Testis (tissue), 3 donors: Measurements from ENCODE around the gene GPC6. TPM values are rescaled to one million over a fixed set of nuclear protein-coding genes. Genes with fewer than 3 reads are reported as not detected.

Source experiments
- DNase-seq: peaks from one replicate; pipeline ENCODE4 v3.0.0-alpha.2; 2019
- H3K27ac ChIP-seq, 2 donors: fragments of 200-600 bp; sonication (generic); one replicate each; pipeline ENCODE4 v1.5.1; 2019
- H3K27me3 ChIP-seq: fragments of 200-600 bp; sonication (generic); one replicate; pipeline ENCODE4 v1.5.1; 2019
- H3K36me3 ChIP-seq: fragments of 200-600 bp; sonication (generic); one replicate; pipeline ENCODE4 v1.5.1; 2017; ENCODE audit warnings: low read depth; ENCODE audit errors: missing control alignments
- H3K4me1 ChIP-seq: fragments of 200-600 bp; sonication (generic); one replicate; pipeline ENCODE4 v1.5.1; 2019
- H3K4me3 ChIP-seq, 2 donors: fragments of 200-600 bp; sonication (generic); one replicate each; pipeline ENCODE4 v1.5.1; 2017 to 2019
- H3K9me3 ChIP-seq: fragments of 200-600 bp; sonication (generic); one replicate; pipeline ENCODE4 v1.5.1; 2017
- POLR2A ChIP-seq: fragments of 450-650 bp; IDR thresholded peaks from one replicate; pipeline ENCODE4 v1.6.1; 2017; ENCODE audit warnings: antibody characterized with exemption, mild to moderate bottlenecking, moderate library complexity
- WGBS, 2 donors: methylation state at CpG; one replicate each; pipeline ENCODE4 v1.1.5; 2018; 5-methylcytosine and 5-hydroxymethylcytosine counted together
- intact Hi-C: fragments of 100-400 bp; cut with DNase I; formaldehyde crosslinking; loops from one replicate; pipeline ENCODE4 v1.15.1; 2023; ENCODE audit warnings: low total_unique reads
- polyA plus RNA-seq: library from polyadenylated mRNA; stranded (reverse); fragments of 350-450 nt; fragmentation: Illumina TruSeq; extraction: RNeasy Lipid Tissue Mini Kit (QIAGEN cat#74804); gene quantifications from one replicate; pipeline ENCODE4 v1.2.3, GENCODE V29; 2014; ENCODE audit warnings: low read depth, low replicate concordance; ENCODE audit not compliant: insufficient read depth
- total RNA-seq, 2 donors: library from RNA; depleted of rRNA; stranded (reverse); fragments of >200 nt; gene quantifications; one replicate each; pipeline ENCODE4 v1.2.3, GENCODE V29; 2016
- TF ChIP-seq, protein P1 (sequence below), 3 experiments: fragments of 450-650 bp in 2 of 3; fragments of 200-600 bp in 1 of 3; sonication (generic) in 1 of 3; IDR thresholded peaks; one replicate each; pipeline ENCODE4 v1.5.1; 2016 to 2019; ENCODE audit warnings: antibody characterized with exemption in 3 of 3, mild to moderate bottlenecking in 2 of 3, moderate library complexity in 1 of 3

The GPC6 gene
- total and polyA plus RNA-seq, 3 donors from 2014 or later, result 2.2 to 6.9 (median 4.3) TPM

DNA sequence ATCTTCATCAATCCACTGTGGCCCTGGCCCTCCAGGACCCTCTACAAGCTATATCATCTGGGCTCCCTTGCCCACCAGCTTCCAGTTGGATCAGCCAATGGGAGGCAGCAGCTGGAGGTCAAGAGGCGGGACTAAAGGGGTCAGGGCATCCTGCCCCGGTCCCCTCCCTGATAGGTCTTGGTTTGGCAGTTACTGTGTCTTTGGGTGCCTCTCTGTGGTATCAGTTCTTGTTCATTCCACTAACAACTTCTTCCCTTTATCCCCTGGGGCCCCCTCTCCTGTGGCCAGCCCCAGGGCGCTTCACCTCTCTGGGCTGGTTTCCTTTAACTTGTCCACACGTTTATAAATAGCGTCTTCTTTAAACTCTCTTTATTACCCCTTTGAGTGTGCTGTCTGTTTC lies 1169.3 kb downstream of the GPC6 start:
- TF ChIP-seq POLR2A, result no peak
- TF ChIP-seq, protein P1, sequence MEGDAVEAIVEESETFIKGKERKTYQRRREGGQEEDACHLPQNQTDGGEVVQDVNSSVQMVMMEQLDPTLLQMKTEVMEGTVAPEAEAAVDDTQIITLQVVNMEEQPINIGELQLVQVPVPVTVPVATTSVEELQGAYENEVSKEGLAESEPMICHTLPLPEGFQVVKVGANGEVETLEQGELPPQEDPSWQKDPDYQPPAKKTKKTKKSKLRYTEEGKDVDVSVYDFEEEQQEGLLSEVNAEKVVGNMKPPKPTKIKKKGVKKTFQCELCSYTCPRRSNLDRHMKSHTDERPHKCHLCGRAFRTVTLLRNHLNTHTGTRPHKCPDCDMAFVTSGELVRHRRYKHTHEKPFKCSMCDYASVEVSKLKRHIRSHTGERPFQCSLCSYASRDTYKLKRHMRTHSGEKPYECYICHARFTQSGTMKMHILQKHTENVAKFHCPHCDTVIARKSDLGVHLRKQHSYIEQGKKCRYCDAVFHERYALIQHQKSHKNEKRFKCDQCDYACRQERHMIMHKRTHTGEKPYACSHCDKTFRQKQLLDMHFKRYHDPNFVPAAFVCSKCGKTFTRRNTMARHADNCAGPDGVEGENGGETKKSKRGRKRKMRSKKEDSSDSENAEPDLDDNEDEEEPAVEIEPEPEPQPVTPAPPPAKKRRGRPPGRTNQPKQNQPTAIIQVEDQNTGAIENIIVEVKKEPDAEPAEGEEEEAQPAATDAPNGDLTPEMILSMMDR (IDR thresholded peaks at IDR 0.05), result no peak
- 70 to 80% methylated on average over 5 of the region's 5 CpGs for WGBS, 2 donors
- Histone ChIP-seq H3K4me1 (no peaks in the 10 kb centered on the region), H3K27me3 (no peaks in the 10 kb centered on the region), H3K36me3 (no peaks in the 10 kb centered on the region), H3K9me3 (no peaks in the 10 kb centered on the region), H3K4me3 (no peak overlapping the region), H3K27ac (no peak overlapping the region)
- DNase-seq, result peak; percentile 23
- intact Hi-C loops, result no loop called here

DNA sequence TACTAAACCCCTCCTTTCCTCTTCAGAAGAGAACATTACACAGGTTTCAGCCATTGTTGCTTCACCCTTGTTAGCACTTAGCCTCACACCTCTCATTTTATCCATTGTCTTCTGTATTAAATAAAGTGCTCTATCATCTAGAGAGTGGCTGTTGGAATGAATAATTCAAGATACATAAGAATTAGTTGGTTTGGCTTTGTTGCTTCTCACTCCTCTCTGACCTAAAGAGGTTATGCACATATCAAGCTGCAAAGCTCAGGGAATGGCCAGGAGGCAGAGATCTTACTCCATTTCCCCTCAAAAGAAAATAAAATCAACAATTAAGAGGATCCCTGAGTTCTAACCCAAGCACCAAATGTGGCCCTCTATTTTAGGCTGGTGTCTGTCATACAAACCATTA lies 1173.2 kb downstream of the GPC6 start:
- Histone ChIP-seq H3K4me3 (no peak overlapping the region), H3K27me3 (no peaks in the 10 kb centered on the region), H3K4me1 (no peaks in the 10 kb centered on the region), H3K36me3 (no peaks in the 10 kb centered on the region), H3K9me3 (no peaks in the 10 kb centered on the region), H3K27ac (no peak overlapping the region)
- TF ChIP-seq POLR2A, result no peak
- TF ChIP-seq, protein P1 (IDR thresholded peaks at IDR 0.05), result no peak
- DNase-seq, result no peak
- intact Hi-C loops, result no loop called here

DNA sequence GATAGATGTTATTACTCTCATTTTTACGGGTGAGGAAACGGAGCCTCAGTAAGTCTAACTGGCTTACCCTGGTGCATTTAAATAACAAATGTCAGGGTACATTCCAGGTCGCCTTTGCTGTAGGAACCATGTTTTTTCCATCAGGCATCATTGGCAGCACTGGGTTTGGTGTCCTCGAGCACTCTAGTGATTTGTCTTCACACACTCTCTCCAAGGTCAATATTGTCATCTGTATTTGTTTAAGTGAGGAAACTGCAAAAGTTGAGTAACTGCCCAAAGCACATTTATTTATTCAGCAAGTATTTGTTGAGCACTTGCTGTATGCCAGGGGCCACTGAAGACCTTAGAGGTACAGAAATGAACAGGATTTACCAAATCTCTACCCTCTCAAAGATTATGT lies 1174.3 kb downstream of the GPC6 start:
- Histone ChIP-seq H3K36me3 (no peaks in the 10 kb centered on the region), H3K4me3 (no peak overlapping the region), H3K4me1 (no peaks in the 10 kb centered on the region), H3K27ac (no peak overlapping the region), H3K9me3 (no peaks in the 10 kb centered on the region), H3K27me3 (no peaks in the 10 kb centered on the region)
- TF ChIP-seq, protein P1 (IDR thresholded peaks at IDR 0.05), result no peak
- TF ChIP-seq POLR2A, result no peak
- intact Hi-C loops, result no loop called here
- no peak for DNase-seq
- WGBS, 2 donors, result 88 to 89% methylated on average over 4 of the region's 4 CpGs

DNA sequence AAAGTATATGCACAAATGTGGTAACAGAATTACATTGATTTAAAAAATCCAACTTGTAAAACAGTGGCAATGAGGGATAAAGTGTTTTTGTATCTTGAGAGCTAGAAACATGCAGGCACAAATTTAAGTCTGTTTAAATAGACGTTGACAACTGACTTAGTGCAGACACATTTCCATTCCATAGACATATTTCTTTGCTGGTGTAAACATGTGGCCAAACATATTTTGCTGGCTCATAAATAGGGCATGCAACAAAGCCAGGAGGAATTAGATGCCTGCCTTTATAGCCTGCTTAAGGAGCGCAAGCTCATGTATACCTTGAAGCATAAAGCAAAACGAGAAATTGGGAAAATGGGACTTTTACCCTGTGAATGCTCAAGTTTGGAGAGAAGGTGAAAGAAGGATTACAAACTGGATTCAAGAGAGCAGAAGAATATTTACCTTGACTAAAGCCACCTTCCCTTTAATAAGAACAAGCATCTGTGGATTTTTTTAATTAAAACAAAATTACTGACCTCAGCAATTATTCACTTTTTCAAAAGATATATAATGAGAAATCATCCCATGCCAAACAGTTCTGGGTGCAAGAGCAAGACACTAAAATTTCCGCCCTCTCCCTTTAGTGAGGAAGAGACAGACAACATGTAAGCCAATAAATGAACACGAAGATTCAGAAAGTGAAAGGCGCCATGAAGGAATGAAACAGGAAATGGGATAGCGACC lies 1181.9 kb downstream of the GPC6 start:
- 73 to 78% methylated on average over 7 of the region's 7 CpGs for WGBS, 2 donors
- intact Hi-C loops, result no loop called here
- H3K27ac ChIP-seq, result no peak overlapping the region
- H3K4me3 ChIP-seq, result peak overlapping the region in 1 of 2 donors; percentile 31
- no peaks in the 10 kb centered on the region for H3K4me1 ChIP-seq
- H3K9me3 ChIP-seq, result no peaks in the 10 kb centered on the region
- DNase-seq, result no peak
- TF ChIP-seq POLR2A, result no peak
- TF ChIP-seq, protein P1 (IDR thresholded peaks at IDR 0.05), result no peak
- no peaks in the 10 kb centered on the region for H3K27me3 ChIP-seq
- H3K36me3 ChIP-seq, result no peaks in the 10 kb centered on the region

DNA sequence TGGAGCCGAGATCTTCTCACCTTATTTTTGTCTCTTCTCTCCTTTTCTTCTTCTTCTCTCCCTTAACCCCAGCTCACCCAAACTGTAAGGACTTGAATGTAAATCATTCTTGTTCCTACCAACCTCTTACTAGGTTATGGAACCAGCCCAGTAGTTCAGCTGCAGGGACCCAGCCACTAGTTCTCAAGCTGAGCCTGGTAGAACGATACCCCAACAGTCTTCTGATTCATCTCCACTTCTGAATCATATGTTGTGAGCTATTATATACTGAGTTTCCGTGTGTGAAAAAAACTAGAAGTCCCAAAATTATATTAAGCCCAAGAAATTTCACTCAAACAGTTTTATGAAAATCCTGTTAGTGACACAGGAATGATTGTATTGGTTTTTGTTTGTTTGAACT lies 1185.1 kb downstream of the GPC6 start:
- no peaks in the 10 kb centered on the region for H3K27me3 ChIP-seq
- DNase-seq, result no peak
- WGBS, 2 donors, result 62 to 82% methylated on average over 3 of the region's 3 CpGs
- no peaks in the 10 kb centered on the region for H3K9me3 ChIP-seq
- no peak overlapping the region for H3K4me3 ChIP-seq
- no peak overlapping the region for H3K27ac ChIP-seq
- no peaks in the 10 kb centered on the region for H3K4me1 ChIP-seq
- H3K36me3 ChIP-seq, result no peaks in the 10 kb centered on the region
- no peak for TF ChIP-seq POLR2A
- TF ChIP-seq, protein P1 (IDR thresholded peaks at IDR 0.05), result no peak
- intact Hi-C loops, result no loop called here
